ENCODE data around the gene MYCBPAP. TPM values are rescaled to one million over a fixed set of nuclear protein-coding genes. Genes with fewer than 3 reads are reported as not detected.

Gene MYCBPAP
- total RNA-seq, 5 donors from 2014 or later (not counting 1 experiment from before 2014, with no cell fraction given): 0.92 to 6.9 (median 4.7) TPM

- Histone ChIP-seq H3K4me3 (ENCODE audit: control insufficient read depth in 1 of 2, extremely low read depth in 1 of 2, low read length in 1 of 2) (no peak overlapping the region), H3K4me1 (ENCODE audit: control insufficient read depth in 1 of 2, extremely low read depth in 1 of 2, insufficient read depth in 2 of 2, low read length in 2 of 2) (peaks cover 0 to 28% of the 10 kb centered on the region in 2 experiments), H3K36me3 (ENCODE audit: control insufficient read depth in 2 of 2, extremely low read depth in 1 of 2, insufficient read depth in 1 of 2, low read length in 1 of 2) (no peaks in the 10 kb centered on the region), H3K9me3 (no peaks in the 10 kb centered on the region), H3K27ac (ENCODE audit: low read length) (no peak overlapping the region), H3K27me3 (replicated peaks in 1 of 2; ENCODE audit: control insufficient read depth in 2 of 2, extremely low read depth in 1 of 2, insufficient read depth in 2 of 2, low read length in 1 of 2) (peaks cover 4 to 70% of the 10 kb centered on the region in 2 experiments)
- CTCF ChIA-PET: interaction anchor here in 1 of 2 donors (1.5 kb wide), 1 partner anchor 37 kb away, joined by 3 read pairs; no protein-coding TSS in a partner anchor
- Mint-ChIP-seq H3K4me1 (peaks cover 3 to 27% (median 7%) of the 10 kb centered on the region in 3 donors), H3K36me3 (peaks cover 5% of the 10 kb centered on the region), H3K27ac (no peak overlapping the region), H3K27me3 (peaks cover 17 to 28% of the 10 kb centered on the region in 2 donors), H3K9me3 (no peaks in the 10 kb centered on the region), H3K4me3 (peak overlapping the region in 1 of 3 donors; percentile 66)
- ATAC-seq (replicated peaks in 1 of 4): no peak
- 83% methylated on average over 4 of the region's 7 CpGs for WGBS (ENCODE audit: insufficient coverage)
- DNase-seq: no peak
- POLR2A ChIA-PET: no interaction called here
These were observed 41.0 kb upstream of the MYCBPAP start for GRCh38 chr17:50467114-50467854.

- peaks cover 10% of the 10 kb centered on the region for H3K36me3 Mint-ChIP-seq
- ChIA-PET CTCF (interaction anchor here (0.5 to 1.5 kb wide), 2 partner anchors 28 to 36 kb away, joined by 3 read pairs; no protein-coding TSS in a partner anchor), POLR2A (no interaction called here)
- H3K27ac ChIP-seq (ENCODE audit: low read length): no peak overlapping the region
- no peaks in the 10 kb centered on the region for H3K9me3 ChIP-seq
- H3K27ac Mint-ChIP-seq: no peak overlapping the region
- 79% methylated on average over 13 of the region's 13 CpGs for WGBS (ENCODE audit: insufficient coverage)
- peaks cover 17 to 28% of the 10 kb centered on the region in 2 donors for H3K27me3 Mint-ChIP-seq
- peaks cover 4 to 69% of the 10 kb centered on the region in 2 experiments for H3K27me3 ChIP-seq (replicated peaks in 1 of 2; ENCODE audit: control insufficient read depth in 2 of 2, extremely low read depth in 1 of 2, insufficient read depth in 2 of 2, low read length in 1 of 2)
- H3K4me1 ChIP-seq (ENCODE audit: control insufficient read depth in 1 of 2, extremely low read depth in 1 of 2, insufficient read depth in 2 of 2, low read length in 2 of 2): peaks cover 0 to 28% of the 10 kb centered on the region in 2 experiments
- DNase-seq (no peak), ATAC-seq (replicated peaks in 1 of 4) (no peak)
- H3K4me3 ChIP-seq (ENCODE audit: control insufficient read depth in 1 of 2, extremely low read depth in 1 of 2, low read length in 1 of 2): no peak overlapping the region
- H3K4me3 Mint-ChIP-seq: peak overlapping the region in 2 of 3 donors; percentile 41 to 66
- H3K4me1 Mint-ChIP-seq: peaks cover 3 to 27% (median 7%) of the 10 kb centered on the region in 3 donors
- no peaks in the 10 kb centered on the region for H3K36me3 ChIP-seq (ENCODE audit: control insufficient read depth in 2 of 2, extremely low read depth in 1 of 2, insufficient read depth in 1 of 2, low read length in 1 of 2)
- H3K9me3 Mint-ChIP-seq: no peaks in the 10 kb centered on the region
These were observed 40.4 kb upstream of the MYCBPAP start for GRCh38 chr17:50467855-50468303.

- Mint-ChIP-seq H3K36me3 (peaks cover 13% of the 10 kb centered on the region), H3K27me3 (peaks cover 17 to 28% of the 10 kb centered on the region in 2 donors), H3K27ac (no peak within 1 kb of the TSS), H3K4me3 (peak within 1 kb of the TSS in 2 of 3 donors; percentile 41 to 66), H3K4me1 (peaks cover 3 to 27% (median 7%) of the 10 kb centered on the region in 3 donors), H3K9me3 (no peaks in the 10 kb centered on the region)
- H3K9me3 ChIP-seq: no peaks in the 10 kb centered on the region
- DNase-seq: peak in 1 of 35 experiments; percentile 11
- peak within 1 kb of the TSS; percentile 17 to 42 for H3K4me3 ChIP-seq (ENCODE audit: control insufficient read depth in 1 of 2, extremely low read depth in 1 of 2, low read length in 1 of 2)
- POLR2A ChIA-PET: no interaction called here
- peaks cover 0 to 2% of the 10 kb centered on the region in 2 donors for H3K36me3 ChIP-seq (ENCODE audit: control insufficient read depth in 2 of 2, extremely low read depth in 1 of 2, insufficient read depth in 1 of 2, low read length in 1 of 2)
- no peak within 1 kb of the TSS for H3K27ac ChIP-seq (ENCODE audit: low read length)
- peaks cover 4 to 68% of the 10 kb centered on the region in 2 experiments for H3K27me3 ChIP-seq (replicated peaks in 1 of 2; ENCODE audit: control insufficient read depth in 2 of 2, extremely low read depth in 1 of 2, insufficient read depth in 2 of 2, low read length in 1 of 2)
- CTCF ChIA-PET: interaction anchor here (0.5 to 1.5 kb wide), 3 partner anchors 27 to 36 kb away, joined by 3 read pairs; no protein-coding TSS in a partner anchor
- WGBS (ENCODE audit: insufficient coverage): 36% methylated on average over 67 of the region's 71 CpGs
- H3K4me1 ChIP-seq (ENCODE audit: control insufficient read depth in 1 of 2, extremely low read depth in 1 of 2, insufficient read depth in 2 of 2, low read length in 2 of 2): peaks cover 0 to 28% of the 10 kb centered on the region in 2 experiments
- peak in 2 of 4 experiments; percentile 25 to 56 for ATAC-seq (replicated peaks in 1 of 4)
These were observed 39.7 kb upstream of the MYCBPAP start, which contains the start of gene CHAD for GRCh38 chr17:50468304-50469207. TSS of gene CHAD (minus strand) at chr17:50468880. CDS start at chr17:50468813, 67 bp downstream.

- peak in 1 of 4 experiments; percentile 22 for ATAC-seq (replicated peaks in 1 of 4)
- WGBS (ENCODE audit: insufficient coverage): 5% methylated on average over 18 of the region's 37 CpGs
- H3K9me3 Mint-ChIP-seq: no peaks in the 10 kb centered on the region
- Histone ChIP-seq H3K27me3 (replicated peaks in 1 of 2; ENCODE audit: control insufficient read depth in 2 of 2, extremely low read depth in 1 of 2, insufficient read depth in 2 of 2, low read length in 1 of 2) (peaks cover 4 to 65% of the 10 kb centered on the region in 2 experiments), H3K36me3 (ENCODE audit: control insufficient read depth in 2 of 2, extremely low read depth in 1 of 2, insufficient read depth in 1 of 2, low read length in 1 of 2) (peaks cover 0 to 2% of the 10 kb centered on the region in 2 donors), H3K4me1 (ENCODE audit: control insufficient read depth in 1 of 2, extremely low read depth in 1 of 2, insufficient read depth in 2 of 2, low read length in 2 of 2) (peaks cover 0 to 28% of the 10 kb centered on the region in 2 experiments), H3K4me3 (ENCODE audit: control insufficient read depth in 1 of 2, extremely low read depth in 1 of 2, low read length in 1 of 2) (peak overlapping the region; percentile 17 to 42), H3K27ac (ENCODE audit: low read length) (no peak overlapping the region), H3K9me3 (no peaks in the 10 kb centered on the region)
- CTCF ChIA-PET: interaction anchor here in 1 of 2 donors (0.8 kb wide), 1 partner anchor 32 kb away, joined by 3 read pairs; no protein-coding TSS in a partner anchor
- peak overlapping the region in 1 of 3 donors; percentile 42 for H3K4me3 Mint-ChIP-seq
- H3K36me3 Mint-ChIP-seq: peaks cover 17% of the 10 kb centered on the region
- DNase-seq: no peak
- H3K27ac Mint-ChIP-seq: no peak overlapping the region
- POLR2A ChIA-PET: no interaction called here
- peaks cover 3 to 27% (median 7%) of the 10 kb centered on the region in 3 donors for H3K4me1 Mint-ChIP-seq
- H3K27me3 Mint-ChIP-seq: peaks cover 17 to 28% of the 10 kb centered on the region in 2 donors
These were observed 39.0 kb upstream of the MYCBPAP start for GRCh38 chr17:50469208-50469605.

DNA sequence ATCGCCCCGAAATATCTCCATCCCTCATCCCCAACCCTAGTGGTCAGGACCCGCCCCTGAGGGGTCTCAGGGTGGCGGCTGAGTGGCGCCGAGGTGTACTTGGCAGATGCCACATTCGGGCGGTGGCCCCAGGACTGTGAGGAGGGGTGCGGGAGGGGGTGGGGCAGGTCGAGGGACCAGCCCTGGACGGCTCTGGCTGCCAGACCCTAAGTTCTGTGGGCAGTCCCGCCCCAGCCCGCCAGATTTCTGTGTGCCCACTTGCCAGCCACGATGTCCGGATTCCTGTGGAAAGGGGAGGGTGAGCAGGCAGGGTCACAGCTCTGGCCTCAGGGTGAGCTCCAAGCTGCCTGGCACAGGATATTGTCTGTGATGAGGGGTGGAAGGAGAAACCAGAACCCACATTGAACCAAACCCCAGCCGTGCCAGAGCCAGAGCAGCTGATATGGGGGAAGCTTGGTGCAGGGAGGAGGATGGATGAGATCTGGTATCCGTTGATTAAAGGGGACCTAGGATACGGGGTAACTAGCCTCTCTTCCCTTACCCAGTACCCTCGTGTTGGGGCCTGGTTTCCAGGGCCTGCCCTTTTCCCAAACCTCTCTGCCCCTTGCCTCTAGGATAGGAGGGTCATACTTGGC lies 38.5 kb upstream of the MYCBPAP start:
- 78% methylated on average over 10 of the region's 19 CpGs for WGBS (ENCODE audit: insufficient coverage)
- H3K27ac Mint-ChIP-seq: no peak overlapping the region
- CTCF ChIA-PET: interaction anchor here in 1 of 2 donors (1.0 kb wide), 1 partner anchor 10 kb away, joined by 4 read pairs; no protein-coding TSS in a partner anchor
- H3K4me3 Mint-ChIP-seq: peak overlapping the region in 1 of 3 donors; percentile 42
- H3K27ac ChIP-seq (ENCODE audit: low read length): no peak overlapping the region
- POLR2A ChIA-PET: no interaction called here
- no peaks in the 10 kb centered on the region for H3K9me3 ChIP-seq
- H3K4me1 ChIP-seq (ENCODE audit: control insufficient read depth in 1 of 2, extremely low read depth in 1 of 2, insufficient read depth in 2 of 2, low read length in 2 of 2): peaks cover 0 to 28% of the 10 kb centered on the region in 2 experiments
- H3K27me3 Mint-ChIP-seq: peaks cover 17 to 28% of the 10 kb centered on the region in 2 donors
- ATAC-seq (replicated peaks in 1 of 4) (no peak), DNase-seq (no peak)
- peaks cover 3 to 27% (median 7%) of the 10 kb centered on the region in 3 donors for H3K4me1 Mint-ChIP-seq
- peaks cover 17% of the 10 kb centered on the region for H3K36me3 Mint-ChIP-seq
- peaks cover 0 to 2% of the 10 kb centered on the region in 2 donors for H3K36me3 ChIP-seq (ENCODE audit: control insufficient read depth in 2 of 2, extremely low read depth in 1 of 2, insufficient read depth in 1 of 2, low read length in 1 of 2)
- peaks cover 4 to 63% of the 10 kb centered on the region in 2 experiments for H3K27me3 ChIP-seq (replicated peaks in 1 of 2; ENCODE audit: control insufficient read depth in 2 of 2, extremely low read depth in 1 of 2, insufficient read depth in 2 of 2, low read length in 1 of 2)
- H3K4me3 ChIP-seq (ENCODE audit: control insufficient read depth in 1 of 2, extremely low read depth in 1 of 2, low read length in 1 of 2): no peak overlapping the region
- no peaks in the 10 kb centered on the region for H3K9me3 Mint-ChIP-seq

All from T-cell (primary cell).